Measurements from ENCODE around the gene BBS9.

BBS9 gene

GRCh38 chr7:33388332-33388731 is 259.0 kb downstream of the BBS9 start:
- H3K79me2 ChIP-seq (ENCODE audit: low read length), result no peaks in the 10 kb centered on the region
- no peaks in the 10 kb centered on the region for H3K9me3 ChIP-seq (replicated peaks; ENCODE audit: insufficient read depth, low read length)
- H3K4me1 ChIP-seq (ENCODE audit: low read length), result no peaks in the 10 kb centered on the region
- no peaks in the 10 kb centered on the region for H4K20me1 ChIP-seq (ENCODE audit: insufficient read depth, low read length)
- no peaks in the 10 kb centered on the region for H3K9me2 ChIP-seq (replicated peaks; ENCODE audit: insufficient read depth, low read length)
- H3K9ac ChIP-seq (ENCODE audit: low read length), result no peak overlapping the region
- no peak overlapping the region for H3K27ac ChIP-seq (ENCODE audit: low read length)
- no peaks in the 10 kb centered on the region for H3K27me3 ChIP-seq (replicated peaks; ENCODE audit: insufficient read depth, low read length)
- H3K4me3 ChIP-seq (ENCODE audit: low read length), result no peak overlapping the region
- H3K36me3 ChIP-seq (replicated peaks; ENCODE audit: insufficient read depth, low read length), result no peaks in the 10 kb centered on the region
- H3F3A ChIP-seq (ENCODE audit: insufficient read depth, low read length), result no peaks in the 10 kb centered on the region
- TF ChIP-seq EZH2 (optimal IDR thresholded peaks at IDR 0.05; ENCODE audit: low read depth, low read length) (no peak), CTCF (IDR thresholded peaks at IDR 0.05; ENCODE audit: low read length) (no peak), EZH2phosphoT487 (IDR thresholded peaks at IDR 0.05; ENCODE audit: low read length) (no peak)
- no peak overlapping the region for H3K4me2 ChIP-seq (ENCODE audit: low read depth, low read length)
- DNase-seq, result no peak
- no peak overlapping the region for H2AFZ ChIP-seq (ENCODE audit: low read length)

GRCh38 chr7:33392148-33392547 is 262.8 kb downstream of the BBS9 start:
- Histone ChIP-seq H3K27me3 (replicated peaks; ENCODE audit: insufficient read depth, low read length) (no peaks in the 10 kb centered on the region), H3K4me2 (ENCODE audit: low read depth, low read length) (no peak overlapping the region), H4K20me1 (ENCODE audit: insufficient read depth, low read length) (no peaks in the 10 kb centered on the region), H3K27ac (ENCODE audit: low read length) (no peak overlapping the region), H3K36me3 (replicated peaks; ENCODE audit: insufficient read depth, low read length) (no peaks in the 10 kb centered on the region), H2AFZ (ENCODE audit: low read length) (no peak overlapping the region), H3K9me3 (replicated peaks; ENCODE audit: insufficient read depth, low read length) (no peaks in the 10 kb centered on the region), H3K4me1 (ENCODE audit: low read length) (no peaks in the 10 kb centered on the region), H3K9me2 (replicated peaks; ENCODE audit: insufficient read depth, low read length) (no peaks in the 10 kb centered on the region), H3K4me3 (ENCODE audit: low read length) (no peak overlapping the region), H3K9ac (ENCODE audit: low read length) (no peak overlapping the region), H3K79me2 (ENCODE audit: low read length) (no peaks in the 10 kb centered on the region), H3F3A (ENCODE audit: insufficient read depth, low read length) (no peaks in the 10 kb centered on the region)
- no peak for TF ChIP-seq EZH2 (optimal IDR thresholded peaks at IDR 0.05; ENCODE audit: low read depth, low read length)
- no peak for TF ChIP-seq CTCF (IDR thresholded peaks at IDR 0.05; ENCODE audit: low read length)
- no peak for TF ChIP-seq EZH2phosphoT487 (IDR thresholded peaks at IDR 0.05; ENCODE audit: low read length)
- DNase-seq, result no peak

DNA sequence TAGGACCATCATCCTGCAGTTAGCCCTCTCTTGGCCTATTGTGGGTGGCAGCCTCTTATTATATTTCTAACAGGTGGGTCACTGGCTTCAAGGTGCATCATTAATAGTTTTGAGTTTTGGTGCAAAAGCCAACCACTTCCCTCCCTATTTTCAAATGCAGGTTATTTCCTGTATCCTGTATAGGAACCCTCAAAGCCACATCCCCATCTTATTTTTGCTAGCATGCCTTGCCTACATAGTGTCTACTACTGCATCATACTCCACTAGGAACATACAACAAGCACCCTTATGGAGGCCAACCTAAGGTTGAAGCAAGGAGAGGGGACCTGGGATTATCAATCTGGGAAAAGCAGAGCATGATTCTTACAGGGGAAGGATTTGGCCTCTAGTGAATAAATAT is 264.4 kb downstream of the BBS9 start:
- DNase-seq, result no peak
- Histone ChIP-seq H3K9ac (ENCODE audit: low read length) (no peak overlapping the region), H3K4me2 (ENCODE audit: low read depth, low read length) (no peak overlapping the region), H3F3A (ENCODE audit: insufficient read depth, low read length) (no peaks in the 10 kb centered on the region), H3K27ac (ENCODE audit: low read length) (no peak overlapping the region), H4K20me1 (ENCODE audit: insufficient read depth, low read length) (no peaks in the 10 kb centered on the region), H2AFZ (ENCODE audit: low read length) (no peak overlapping the region), H3K79me2 (ENCODE audit: low read length) (no peaks in the 10 kb centered on the region), H3K36me3 (replicated peaks; ENCODE audit: insufficient read depth, low read length) (no peaks in the 10 kb centered on the region), H3K27me3 (replicated peaks; ENCODE audit: insufficient read depth, low read length) (no peaks in the 10 kb centered on the region), H3K9me2 (replicated peaks; ENCODE audit: insufficient read depth, low read length) (no peaks in the 10 kb centered on the region), H3K4me1 (ENCODE audit: low read length) (no peaks in the 10 kb centered on the region), H3K4me3 (ENCODE audit: low read length) (no peak overlapping the region), H3K9me3 (replicated peaks; ENCODE audit: insufficient read depth, low read length) (no peaks in the 10 kb centered on the region)
- TF ChIP-seq CTCF (IDR thresholded peaks at IDR 0.05; ENCODE audit: low read length), result no peak

GRCh38 chr7:33395340-33395739 is 266.0 kb downstream of the BBS9 start:
- no peak overlapping the region for H2AFZ ChIP-seq (ENCODE audit: low read length)
- H3K9me3 ChIP-seq (replicated peaks; ENCODE audit: insufficient read depth, low read length), result no peaks in the 10 kb centered on the region
- H3K9me2 ChIP-seq (replicated peaks; ENCODE audit: insufficient read depth, low read length), result no peaks in the 10 kb centered on the region
- H3K4me1 ChIP-seq (ENCODE audit: low read length), result no peaks in the 10 kb centered on the region
- H3K27me3 ChIP-seq (replicated peaks; ENCODE audit: insufficient read depth, low read length), result no peaks in the 10 kb centered on the region
- H3K4me3 ChIP-seq (ENCODE audit: low read length), result no peak overlapping the region
- no peak for TF ChIP-seq CTCF (IDR thresholded peaks at IDR 0.05; ENCODE audit: low read length)
- no peak for TF ChIP-seq EZH2 (optimal IDR thresholded peaks at IDR 0.05; ENCODE audit: low read depth, low read length)
- no peak for TF ChIP-seq EZH2phosphoT487 (IDR thresholded peaks at IDR 0.05; ENCODE audit: low read length)
- no peaks in the 10 kb centered on the region for H4K20me1 ChIP-seq (ENCODE audit: insufficient read depth, low read length)
- H3F3A ChIP-seq (ENCODE audit: insufficient read depth, low read length), result no peaks in the 10 kb centered on the region
- no peaks in the 10 kb centered on the region for H3K36me3 ChIP-seq (replicated peaks; ENCODE audit: insufficient read depth, low read length)
- H3K79me2 ChIP-seq (ENCODE audit: low read length), result no peaks in the 10 kb centered on the region
- no peak for DNase-seq
- no peak overlapping the region for H3K9ac ChIP-seq (ENCODE audit: low read length)
- H3K27ac ChIP-seq (ENCODE audit: low read length), result no peak overlapping the region
- H3K4me2 ChIP-seq (ENCODE audit: low read depth, low read length), result no peak overlapping the region
